Bronchial epithelial cell (primary cell): ENCODE results near the gene MLLT6. TPM values are rescaled to one million over a fixed set of nuclear protein-coding genes. Genes with fewer than 3 reads are reported as not detected.

Source experiments
- DNase-seq: peaks from one replicate; pipeline ENCODE4 v3.0.0-alpha.2; 2010; ENCODE audit warnings: low read depth
- FAIRE-seq: peaks from 2 replicates; lab custom pipeline; 2011; peaks lifted over from hg19 to GRCh38; lab: Jason Lieb, UNC
- H3K27me3 ChIP-seq: 2 replicates; pipeline ENCODE4 v1.5.1; 2011; ENCODE audit warnings: low read length; ENCODE audit not compliant: control insufficient read depth, insufficient read depth
- H3K36me3 ChIP-seq: 2 replicates; pipeline ENCODE4 v1.5.1; 2011; ENCODE audit warnings: low read length; ENCODE audit not compliant: control insufficient read depth, insufficient read depth
- H3K4me3 ChIP-seq: 2 replicates; pipeline ENCODE4 v1.5.1; 2011; ENCODE audit warnings: mild to moderate bottlenecking, low read depth, low read length, control low read depth
- CTCF ChIP-seq: IDR thresholded peaks from 2 replicates; pipeline ENCODE4 v1.5.1; 2011; ENCODE audit warnings: mild to moderate bottlenecking, moderate library complexity, low read length, control low read depth, inconsistent platforms; ENCODE audit not compliant: insufficient read depth, severe bottlenecking
- total RNA-seq: library from RNA; depleted of rRNA; stranded (reverse); fragments of >200 nt; gene quantifications from 2 replicates; pipeline ENCODE4 v1.2.1, GENCODE V29; 2014

The MLLT6 gene
- total RNA-seq, 1 donor from 2014 or later, result 10.8 TPM

- H3K36me3 ChIP-seq, result peaks cover 11% of the 10 kb centered on the region
- no peak overlapping the region for H3K4me3 ChIP-seq
- DNase-seq (no peak), FAIRE-seq (no peak)
- TF ChIP-seq CTCF, result no peak
- H3K27me3 ChIP-seq, result no peaks in the 10 kb centered on the region
Measured at GRCh38 chr17:38731526-38732294, 26.6 kb downstream of the MLLT6 start.

GRCh38 chr17:38732376-38733281 lies 27.6 kb downstream of the MLLT6 start:
- Histone ChIP-seq H3K4me3 (no peak overlapping the region), H3K27me3 (no peaks in the 10 kb centered on the region), H3K36me3 (peaks cover 11% of the 10 kb centered on the region)
- no peak for TF ChIP-seq CTCF
- DNase-seq, result no peak
- no peak for FAIRE-seq

DNA sequence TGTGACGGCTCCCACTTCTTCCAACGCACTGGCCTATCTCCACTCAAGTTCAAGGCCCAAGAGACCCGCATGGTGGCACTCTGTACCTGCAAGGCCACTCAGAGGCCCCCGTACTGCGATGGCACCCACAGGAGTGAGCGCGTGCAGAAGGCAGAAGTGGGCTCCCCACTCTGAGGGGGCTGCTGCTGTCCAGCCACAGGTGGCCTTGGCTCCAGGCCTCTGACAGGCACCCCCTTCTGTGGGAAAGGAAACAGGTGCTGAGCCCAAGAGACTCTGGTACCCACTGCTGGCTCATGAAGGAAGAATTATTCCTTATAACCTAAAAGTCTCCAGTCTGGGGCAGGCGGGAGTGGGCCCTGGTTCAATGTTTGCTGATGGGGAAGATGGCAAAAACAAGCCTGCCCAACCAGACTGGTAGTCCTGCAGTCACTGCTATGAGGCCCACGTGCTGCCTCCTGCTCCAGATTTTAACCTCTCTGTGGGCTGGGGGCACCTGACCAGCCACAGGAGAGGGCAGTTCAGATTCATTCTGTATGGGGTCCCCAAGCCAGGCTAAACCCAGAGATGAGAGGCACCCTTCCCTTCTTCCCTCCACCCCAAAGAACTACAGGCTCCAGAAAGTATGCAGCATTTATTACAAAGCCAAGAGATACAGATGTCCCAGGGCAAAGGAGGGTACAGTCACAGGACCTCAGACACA lies 28.4 kb downstream of the MLLT6 start:
- DNase-seq, result no peak
- TF ChIP-seq CTCF, result no peak
- no peak for FAIRE-seq
- Histone ChIP-seq H3K27me3 (no peaks in the 10 kb centered on the region), H3K36me3 (peaks cover 13% of the 10 kb centered on the region), H3K4me3 (no peak overlapping the region)

DNA sequence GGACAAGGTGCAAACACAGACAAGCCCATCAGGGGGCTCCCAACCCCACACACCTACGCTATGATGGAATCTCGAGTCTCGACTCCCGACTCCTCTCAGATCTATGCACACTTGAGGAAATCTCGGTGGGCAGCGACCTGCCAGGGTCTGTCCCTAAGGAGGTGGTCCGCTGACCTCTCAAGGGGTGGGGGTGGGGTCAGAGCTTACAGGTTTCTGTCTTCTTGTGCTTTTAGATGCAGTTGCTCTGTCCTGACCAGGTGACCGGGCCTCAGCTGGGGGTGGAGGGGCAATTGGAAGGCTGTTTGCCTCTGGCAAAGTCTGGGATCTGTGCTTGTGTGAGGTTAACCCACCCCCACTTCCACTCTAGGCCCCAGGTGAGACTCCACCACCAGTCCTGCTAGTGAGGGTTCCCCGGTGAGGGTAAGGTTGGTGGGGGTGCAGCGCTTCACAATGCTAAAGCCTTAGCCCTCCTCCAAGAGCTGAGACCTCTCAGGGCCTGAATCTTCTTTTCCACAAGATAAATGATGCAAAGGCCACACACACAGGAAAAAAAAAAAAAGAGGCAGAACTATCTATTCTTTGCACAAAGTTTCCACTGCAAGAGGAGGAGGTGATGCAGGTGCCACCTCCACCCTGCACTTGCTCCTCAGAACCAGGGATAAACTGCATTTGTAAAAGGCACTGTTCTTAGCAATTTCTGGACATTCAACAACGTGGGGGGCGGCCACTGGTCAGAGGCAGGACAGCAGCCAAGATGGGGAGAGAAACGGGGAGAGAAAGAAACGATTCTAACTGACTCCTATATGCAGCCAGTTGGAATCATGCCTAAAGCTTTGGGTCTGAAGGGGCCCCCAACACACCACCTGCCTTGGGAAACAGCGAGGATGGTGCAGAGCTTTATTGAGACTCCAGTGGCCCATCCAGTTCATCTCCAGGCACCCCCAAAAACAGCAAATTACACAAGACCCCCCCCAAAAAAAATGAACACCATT lies 29.2 kb downstream of the MLLT6 start:
- TF ChIP-seq CTCF, result peak; percentile 27
- DNase-seq (no peak), FAIRE-seq (no peak)
- Histone ChIP-seq H3K27me3 (no peaks in the 10 kb centered on the region), H3K4me3 (no peak overlapping the region), H3K36me3 (peaks cover 19% of the 10 kb centered on the region)
